Activated CD4-positive, CD25-positive, alpha-beta regulatory T cell (primary cell): ENCODE data around the gene GJD2.

Experiments
- DNase-seq, 4 experiments: peaks; one replicate each; lab custom pipeline; 2025; lab: John Stamatoyannopoulos, UW

The GJD2 gene

DNA sequence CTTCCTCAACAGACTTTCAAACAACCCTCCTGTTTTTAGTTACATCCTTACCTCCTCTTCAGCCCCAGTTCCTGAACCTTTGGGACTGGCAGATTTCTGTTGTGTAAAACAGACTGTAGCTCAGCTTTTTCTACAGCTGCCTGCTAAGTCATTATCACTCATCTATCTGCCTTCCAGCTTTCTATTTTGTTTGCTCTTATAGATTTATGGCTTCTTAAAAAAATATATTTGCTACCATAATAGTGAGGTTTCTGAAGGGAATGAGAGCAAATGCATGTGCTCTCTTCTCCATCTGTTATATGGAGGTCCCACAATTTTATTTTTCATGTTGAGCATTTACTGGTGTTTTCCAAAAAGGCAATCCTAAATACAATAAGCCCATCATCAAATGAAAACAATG is 18.2 kb upstream of the GJD2 start:
- DNase-seq = no peak

DNA sequence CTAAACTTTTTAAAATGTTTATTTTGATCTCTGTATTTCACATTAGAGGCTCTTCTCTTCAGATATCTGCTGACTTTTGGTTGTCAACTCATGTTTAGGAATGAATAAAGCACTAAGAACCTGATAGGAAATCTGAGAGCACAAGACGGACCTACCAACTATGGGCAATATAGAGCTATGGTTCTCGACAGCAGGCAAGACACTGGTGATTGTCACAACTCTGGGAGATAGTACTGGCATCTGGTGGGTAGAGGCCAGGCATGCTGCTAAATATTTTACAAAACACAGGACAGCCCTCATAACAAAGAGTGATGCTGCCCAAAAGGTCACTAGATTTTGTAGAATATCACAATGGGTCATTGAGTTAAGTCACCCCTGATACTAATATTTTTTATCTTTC is 17.5 kb upstream of the GJD2 start:
- DNase-seq = no peak

- no peak for DNase-seq
These were observed 14.9 kb upstream of the GJD2 start for GRCh38 chr15:34769711-34770110.

- DNase-seq = no peak
These were observed 13.7 kb upstream of the GJD2 start for GRCh38 chr15:34768530-34768929.

- no peak for DNase-seq
These were observed 10.9 kb upstream of the GJD2 start for GRCh38 chr15:34765741-34766140.

- DNase-seq = no peak
These were observed 6.1 kb upstream of the GJD2 start for GRCh38 chr15:34760909-34761308.

DNA sequence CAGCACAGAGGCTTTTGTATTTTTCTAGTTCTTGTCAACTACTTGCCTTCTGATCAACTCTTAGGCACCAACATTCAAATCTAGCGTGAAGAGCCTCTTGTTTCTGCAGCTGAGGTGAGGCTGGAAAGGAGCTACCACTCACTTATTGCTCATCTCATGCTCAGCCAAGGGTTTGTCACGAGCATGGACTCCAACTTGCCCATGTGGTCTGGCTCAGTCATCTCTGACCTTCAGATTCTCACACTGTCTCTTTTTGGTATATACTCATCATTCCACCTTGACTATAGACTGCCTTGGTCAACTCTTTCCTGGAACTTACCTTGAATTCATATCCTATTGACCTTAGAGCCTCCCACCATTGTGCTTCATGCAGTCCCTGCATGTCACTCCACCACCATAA is 5.2 kb upstream of the GJD2 start:
- no peak for DNase-seq

GRCh38 chr15:34759347-34759746 is 4.5 kb upstream of the GJD2 start:
- no peak for DNase-seq

GRCh38 chr15:34757262-34757661 is 2.5 kb upstream of the GJD2 start:
- DNase-seq = no peak

GRCh38 chr15:34755419-34755773 is 598 bp upstream of the GJD2 start:
- no peak for DNase-seq

DNA sequence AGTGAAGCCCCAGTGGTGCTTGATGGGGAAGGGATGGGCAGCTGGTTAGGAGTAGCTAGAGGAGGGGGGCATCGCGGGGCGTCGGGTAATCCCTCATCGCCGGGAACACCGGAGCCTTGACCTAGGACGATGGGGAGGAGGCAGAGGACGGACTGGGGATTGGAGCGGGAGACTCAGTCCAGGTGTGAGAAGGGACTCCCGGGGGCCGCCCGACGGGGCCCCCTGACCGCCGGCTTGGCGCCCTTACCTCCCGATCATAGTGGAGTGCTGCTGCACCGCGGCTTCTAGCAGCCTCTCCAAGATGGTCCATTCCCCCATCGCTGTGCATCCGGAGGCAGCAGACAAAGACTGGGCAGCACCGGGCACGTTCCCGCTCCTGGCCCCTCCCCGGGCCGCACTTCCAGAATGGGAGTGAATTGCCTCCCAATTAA is 612 bp downstream of the GJD2 start:
- DNase-seq = no peak

GRCh38 chr15:34753236-34753894 is 1.4 kb downstream of the GJD2 start:
- DNase-seq = no peak

DNA sequence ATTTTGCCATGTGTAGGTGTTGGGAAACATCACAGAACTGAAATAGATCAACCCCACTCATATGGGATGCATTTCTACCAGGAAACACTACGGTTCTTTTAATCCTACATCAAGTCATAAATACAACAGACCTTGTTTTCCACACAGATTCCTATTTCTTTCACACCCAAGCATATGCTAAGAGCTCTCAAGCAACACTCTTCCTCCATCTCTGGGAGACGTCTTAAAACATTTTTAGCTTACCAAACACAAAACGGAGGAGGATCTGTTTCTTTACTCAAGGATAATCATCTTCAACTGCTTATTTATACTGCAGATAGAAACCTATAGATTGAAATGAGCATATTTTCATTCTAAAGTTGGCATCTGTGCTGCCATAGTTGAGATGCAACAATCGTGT is 5.1 kb downstream of the GJD2 start:
- no peak for DNase-seq

DNA sequence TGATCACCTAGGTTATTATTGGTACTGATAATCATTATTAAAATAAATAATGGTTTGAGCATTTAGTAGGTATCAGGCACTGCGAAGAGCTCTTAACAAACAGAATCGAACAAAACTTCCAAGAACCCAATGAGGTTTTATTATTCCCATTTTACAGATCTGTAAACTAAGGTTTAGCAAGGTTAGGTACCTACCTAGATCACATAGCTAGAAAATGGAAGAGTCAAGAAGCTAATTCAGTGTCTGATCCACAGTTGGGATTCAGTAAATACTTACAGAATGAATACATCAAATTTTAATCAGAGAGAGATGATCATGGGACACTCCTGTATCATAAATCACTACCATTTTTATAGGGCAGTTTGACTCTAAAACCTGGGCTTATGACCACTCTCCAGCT is 15.5 kb downstream of the GJD2 start:
- no peak for DNase-seq

DNA sequence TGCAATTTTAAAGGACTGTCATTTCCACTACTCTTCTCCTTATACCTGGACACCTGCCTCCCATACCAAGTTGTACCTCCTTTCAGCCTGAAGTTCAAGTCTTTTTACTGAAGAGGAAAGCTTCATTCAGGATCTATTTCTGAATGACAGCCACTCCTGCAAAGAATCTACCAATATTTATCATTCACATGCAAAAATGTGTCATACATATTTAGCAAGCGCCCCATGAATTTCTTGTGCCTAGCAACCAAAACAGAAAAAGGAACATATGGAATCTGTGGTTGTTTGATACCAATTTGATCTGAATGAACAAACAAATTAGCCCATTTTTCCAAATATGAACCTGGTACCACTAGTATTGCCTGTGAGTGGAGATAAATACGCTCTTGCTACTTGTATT is 16.8 kb downstream of the GJD2 start:
- DNase-seq = no peak

GRCh38 chr15:34737477-34737876 is 17.3 kb downstream of the GJD2 start:
- DNase-seq = no peak

GRCh38 chr15:34734303-34734702 is 20.5 kb downstream of the GJD2 start:
- no peak for DNase-seq

DNA sequence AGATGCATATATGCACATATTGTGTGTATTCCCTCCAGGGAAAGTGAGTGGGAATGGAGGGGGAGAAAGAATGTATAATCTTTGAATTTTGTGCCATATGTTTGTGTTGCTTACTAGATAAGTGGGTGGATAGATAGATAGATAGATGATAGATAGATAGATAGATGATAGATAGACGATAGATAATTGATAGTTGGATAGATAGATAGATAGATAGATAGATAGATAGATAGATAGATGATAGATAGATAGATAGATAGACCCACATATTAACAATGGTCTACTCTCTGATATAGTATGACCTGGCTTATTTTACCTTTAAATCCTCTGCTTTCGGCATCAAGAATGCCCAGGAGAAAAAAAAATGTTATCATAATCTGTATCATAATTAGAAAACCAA is 21.2 kb downstream of the GJD2 start:
- DNase-seq = no peak

DNA sequence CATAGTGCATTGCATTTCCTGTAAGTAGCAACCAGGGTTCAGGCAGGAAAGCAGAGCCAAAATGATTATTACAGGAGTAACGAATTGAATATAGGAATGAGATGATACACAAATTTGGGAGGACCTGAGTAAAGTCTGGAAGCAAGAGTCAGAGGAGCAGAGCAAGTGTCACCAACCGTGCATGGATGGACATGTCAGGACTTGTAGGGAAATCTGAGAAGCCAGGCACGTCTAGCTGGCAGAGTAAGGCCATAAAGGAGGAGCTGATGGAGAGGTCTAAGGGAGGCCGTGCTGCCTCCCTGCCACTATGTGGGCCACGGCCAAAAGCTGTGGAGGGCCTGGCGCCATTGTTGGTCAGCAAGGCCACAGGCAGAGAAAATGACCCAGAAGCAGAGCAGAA is 22.4 kb downstream of the GJD2 start:
- DNase-seq = no peak

GRCh38 chr15:34730701-34731100 is 24.1 kb downstream of the GJD2 start:
- DNase-seq = no peak

DNA sequence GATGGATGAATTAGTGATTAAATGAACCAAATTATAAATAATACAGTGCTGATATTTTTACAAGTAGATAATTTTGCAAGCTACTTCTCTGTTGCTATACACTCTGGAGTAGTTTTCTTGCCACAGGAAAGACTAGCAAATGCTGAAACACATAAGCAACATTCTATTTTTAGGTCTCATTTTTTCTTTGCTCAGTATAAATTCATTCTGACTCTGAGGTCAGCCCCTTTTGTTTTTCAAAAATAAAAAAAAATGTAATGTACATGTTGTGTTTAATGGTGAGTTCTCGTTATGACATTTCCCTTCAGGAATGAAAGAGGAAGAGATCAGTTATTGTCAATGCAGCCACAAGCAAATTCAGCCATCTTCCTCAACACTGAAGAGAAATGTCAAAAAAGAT is 24.9 kb downstream of the GJD2 start:
- DNase-seq = no peak

GRCh38 chr15:34729056-34729455 is 25.7 kb downstream of the GJD2 start:
- DNase-seq = no peak

GRCh38 chr15:34726406-34727100 is 28.2 kb downstream of the GJD2 start:
- DNase-seq = no peak

DNA sequence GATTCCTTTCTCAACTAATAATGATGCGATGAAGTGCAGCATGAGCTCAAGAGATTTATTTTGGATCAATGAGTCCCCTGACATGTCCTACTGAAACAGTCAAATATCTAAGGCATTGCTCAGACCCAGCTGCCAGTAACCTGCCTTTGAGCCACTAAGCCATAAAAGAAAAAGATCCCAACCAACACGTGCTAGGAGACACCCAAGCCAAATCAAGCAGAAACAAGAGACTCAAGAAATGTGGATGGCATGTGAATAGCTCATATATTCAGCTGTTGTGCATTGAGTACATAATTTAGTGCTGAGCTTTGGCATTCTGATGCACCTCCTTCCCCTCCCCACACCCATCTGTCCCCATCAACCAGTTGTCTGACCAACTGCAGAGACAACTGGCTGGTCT is 29.2 kb downstream of the GJD2 start:
- no peak for DNase-seq
